K562 (cell line): ENCODE data around the gene DENND2A. TPM values are rescaled to one million over a fixed set of nuclear protein-coding genes. Genes with fewer than 3 reads are reported as not detected.

Experiments
- ATAC-seq: fragments of 200-7000 bp; cut with Tn5 transposase; 3 replicates; pipeline ENCODE4 v1.9.1; 2020; ENCODE audit warnings: moderate library complexity
- BruUV-seq: library from RNA; stranded (reverse); fragments of 400-500 nt; replicated peaks from 2 replicates; lab custom pipeline; 2021; lab: Mats Ljungman, UMichigan
- CTCF ChIA-PET: fragments of 300-600 bp; formaldehyde crosslinking; extraction: SDS; loops from one replicate; lab custom pipeline; 2021; ENCODE audit warnings: low intra/inter-chr PET ratio; lab: Yijun Ruan, JAX
- POLR2A ChIA-PET: fragments of 300-600, 350-650 bp; sonication (Branson Sonifier 250); formaldehyde crosslinking; extraction: SDS; loops from one replicate; lab custom pipeline; 2021; ENCODE audit warnings: antibody characterized with exemption, inconsistent platforms; lab: Yijun Ruan, JAX
- DNase-seq, 4 experiments: peaks; one replicate each; pipeline versions ENCODE4 v3.0.0 to v3.0.0-alpha.2; 2011 to 2018; ENCODE audit warnings: low spot score in 3 of 4, mixed read lengths in 3 of 4; ENCODE audit errors: extremely low read depth in 1 of 4
- FAIRE-seq: peaks from 2 replicates; lab custom pipeline; 2011; peaks lifted over from hg19 to GRCh38; lab: Jason Lieb, UNC
- H2AFZ ChIP-seq: 2 replicates; pipeline ENCODE4 v1.6.0; 2011; ENCODE audit warnings: low read depth, low read length, control low read depth, inconsistent platforms
- H3K27ac ChIP-seq: fragments of 200-600 bp; 3 replicates; pipeline ENCODE4 v1.8.0; 2011; ENCODE audit warnings: low read depth, mild to moderate bottlenecking, control low read depth, inconsistent platforms, low read length, moderate library complexity, mixed read lengths; ENCODE audit errors: extremely low read depth
- H3K27me3 ChIP-seq, 2 experiments: fragments of 300-600 bp in 1 of 2; 2 replicates in 1 of 2; 3 replicates in 1 of 2; pipeline versions ENCODE4 v1.6.0 to v1.8.0; 2011; ENCODE audit warnings: inconsistent platforms in 2 of 2, low read length in 2 of 2, mild to moderate bottlenecking in 1 of 2, mixed read lengths in 1 of 2, moderate library complexity in 1 of 2; ENCODE audit not compliant: control insufficient read depth in 2 of 2, insufficient read depth in 2 of 2
- H3K36me3 ChIP-seq: fragments of 300-600 bp; 3 replicates; pipeline ENCODE4 v1.8.0; 2011; ENCODE audit warnings: mild to moderate bottlenecking, low read length, inconsistent platforms; ENCODE audit not compliant: control insufficient read depth, insufficient read depth
- H3K4me1 ChIP-seq, 2 experiments: fragments of 200-600 bp in 1 of 2; replicated peaks in 1 of 2; 2 replicates in 1 of 2; 3 replicates in 1 of 2; pipeline versions ENCODE4 v1.5.1 to v1.8.0; 2011; ENCODE audit warnings: inconsistent platforms in 2 of 2, low read length in 2 of 2, mild to moderate bottlenecking in 1 of 2, mixed read lengths in 1 of 2, moderate library complexity in 1 of 2; ENCODE audit not compliant: control insufficient read depth in 2 of 2, insufficient read depth in 2 of 2
- H3K4me2 ChIP-seq: 2 replicates; pipeline ENCODE4 v1.6.1; 2011; ENCODE audit warnings: low read length, control low read depth, inconsistent platforms, mixed read lengths; ENCODE audit not compliant: insufficient read depth
- H3K4me3 ChIP-seq: fragments of 200-600 bp; sonication (generic), shearing (Covaris generic); 2 replicates; pipeline ENCODE4 v1.5.1; 2016; ENCODE audit warnings: control low read depth, inconsistent platforms
- H3K79me2 ChIP-seq: fragments of 200-600 bp; 3 replicates; pipeline ENCODE4 v1.8.0; 2011; ENCODE audit warnings: low read length, inconsistent platforms; ENCODE audit not compliant: control insufficient read depth, insufficient read depth
- H3K9ac ChIP-seq, 2 experiments: 2 replicates each; pipeline versions ENCODE4 v1.6.0 to v1.6.1; 2011; ENCODE audit warnings: low read depth in 2 of 2, low read length in 2 of 2, control low read depth in 1 of 2, inconsistent platforms in 1 of 2, mild to moderate bottlenecking in 1 of 2, mixed read lengths in 1 of 2; ENCODE audit not compliant: insufficient read depth in 1 of 2
- H3K9me1 ChIP-seq: one replicate; pipeline ENCODE4 v1.6.0; 2011; ENCODE audit warnings: inconsistent platforms, mild to moderate bottlenecking, low read length, moderate library complexity; ENCODE audit not compliant: control insufficient read depth, insufficient read depth
- H3K9me3 ChIP-seq: replicated peaks from 2 replicates; pipeline ENCODE4 v1.5.1; 2011; ENCODE audit warnings: low read depth, low read length, inconsistent platforms; ENCODE audit not compliant: control insufficient read depth, insufficient read depth
- H4K20me1 ChIP-seq: replicated peaks from 2 replicates; pipeline ENCODE4 v1.6.1; 2011; ENCODE audit warnings: low read length, inconsistent platforms, mixed read lengths; ENCODE audit not compliant: control insufficient read depth, insufficient read depth
- ADNP ChIP-seq: fragments of 200-800 bp; sonication (Bioruptor generic); IDR thresholded peaks from 2 replicates; pipeline ENCODE4 v1.6.1; 2016; ENCODE audit warnings: missing genetic modification characterization, missing compliant biosample characterization
- C11orf30 ChIP-seq: fragments of 450-650 bp; IDR thresholded peaks from 2 replicates; pipeline ENCODE4 v1.6.1; 2016; ENCODE audit warnings: low read depth, mild to moderate bottlenecking
- FOXK1 ChIP-seq: sonication (generic); formaldehyde crosslinking; IDR thresholded peaks from 2 replicates; pipeline ENCODE4 v1.8.0; 2022; ENCODE audit warnings: missing genetic modification reagents, mild to moderate bottlenecking, borderline replicate concordance
- IRF2 ChIP-seq: sonication (generic); formaldehyde crosslinking; IDR thresholded peaks from 2 replicates; pipeline ENCODE4 v1.8.1; 2022; ENCODE audit warnings: mild to moderate bottlenecking, missing genetic modification reagents
- LARP7 ChIP-seq: fragments of 450-650 bp; IDR thresholded peaks from 2 replicates; pipeline ENCODE4 v1.6.1; 2016
- MTA2 ChIP-seq: fragments of 450-650 bp; IDR thresholded peaks from 2 replicates; pipeline ENCODE4 v1.6.1; 2016; ENCODE audit warnings: low read depth
- MXI1 ChIP-seq: IDR thresholded peaks from 2 replicates; pipeline ENCODE4 v1.6.1; 2011; ENCODE audit warnings: low read depth, mild to moderate bottlenecking, improper control_type of control experiment, low read length
- NCOA1 ChIP-seq: fragments of 450-650 bp; IDR thresholded peaks from 2 replicates; pipeline ENCODE4 v1.6.1; 2016; ENCODE audit warnings: low read depth
- PHB2 ChIP-seq: fragments of 450-650 bp; IDR thresholded peaks from 2 replicates; pipeline ENCODE4 v1.6.1; 2017; ENCODE audit warnings: low read depth
- PRPF4 ChIP-seq: fragments of 200-400 bp; formaldehyde crosslinking; IDR thresholded peaks from one replicate; pipeline ENCODE4 v1.6.1; 2017; ENCODE audit warnings: low read length, low read depth, mild to moderate bottlenecking; ENCODE audit not compliant: insufficient read depth, poor library complexity, severe bottlenecking
- PURB ChIP-seq: sonication (generic); formaldehyde crosslinking; IDR thresholded peaks from 2 replicates; pipeline ENCODE4 v1.9.0; 2021; ENCODE audit warnings: low read depth, mild to moderate bottlenecking, missing genetic modification reagents
- RAD51 ChIP-seq: fragments of 450-650 bp; IDR thresholded peaks from 2 replicates; pipeline ENCODE4 v1.7.1; 2016; ENCODE audit warnings: low read depth, mild to moderate bottlenecking, borderline replicate concordance
- SRF ChIP-seq, 2 experiments: fragments of 250-450, 450-650 bp in 1 of 2; sonication (Bioruptor Pico) in 1 of 2; sonication (generic) in 1 of 2; formaldehyde crosslinking; IDR thresholded peaks; 2 replicates each; pipeline versions ENCODE4 v1.5.0 to v1.5.1; 2020 to 2022; ENCODE audit warnings: mild to moderate bottlenecking in 1 of 2, missing genetic modification reagents in 1 of 2
- SRSF3 ChIP-seq: fragments of 200-400 bp; formaldehyde crosslinking; IDR thresholded peaks from 2 replicates; pipeline ENCODE4 v1.6.1; 2016; ENCODE audit warnings: mild to moderate bottlenecking, low read length, moderate library complexity; ENCODE audit not compliant: insufficient read depth
- TFAP4 ChIP-seq: sonication (generic); formaldehyde crosslinking; IDR thresholded peaks from 2 replicates; pipeline ENCODE4 v1.8.0; 2022; ENCODE audit warnings: missing genetic modification reagents, mild to moderate bottlenecking, moderate library complexity, borderline replicate concordance
- ZNF124 ChIP-seq: sonication (generic); formaldehyde crosslinking; IDR thresholded peaks from 2 replicates; pipeline ENCODE4 v1.8.1; 2022; ENCODE audit warnings: missing genetic modification reagents
- ZNF212 ChIP-seq: fragments of 450-650 bp; formaldehyde crosslinking; IDR thresholded peaks from 2 replicates; pipeline ENCODE4 v1.4.0; 2020; ENCODE audit warnings: mild to moderate bottlenecking
- ZNF445 ChIP-seq: fragments of 250-450 bp; sonication (Bioruptor Pico); IDR thresholded peaks from 2 replicates; pipeline ENCODE4 v1.4.0; 2020; ENCODE audit warnings: low read depth, mild to moderate bottlenecking, moderate library complexity
- WGBS: fragments of 100-300 bp; shearing (Covaris generic); methylation state at CpG from one replicate; pipeline ENCODE4 v1.1.6; 2016; ENCODE audit warnings: low coverage, mixed read lengths; ENCODE audit not compliant: insufficient coverage; ENCODE audit errors: missing lambda C conversion rate; 5-methylcytosine and 5-hydroxymethylcytosine counted together
- in situ Hi-C: fragments of 300-500 bp; cut with MboI; formaldehyde crosslinking; loops from 4 replicates; pipeline ENCODE4 v1.15.0; 2018; ENCODE audit warnings: inconsistent platforms, mixed read lengths
- intact Hi-C: fragments of 100-400 bp; cut with micrococcal nuclease; formaldehyde crosslinking; loops from 2 replicates; pipeline ENCODE4 v1.14.2; 2022
- polyA plus RNA-seq, 8 experiments: library from polyadenylated mRNA; depleted of rRNA in 4 of 8; stranded (reverse) in 5 of 8; unstranded in 3 of 8; fragments of >200 nt; fragmentation: Nextera tagmentation in 2 of 8; fragmentation: Illumina TruSeq in 1 of 8; extraction: Ambion mirVana in 2 of 8; extraction: Trizol in 1 of 8; gene quantifications; 2 replicates each; pipeline versions ENCODE4 v1.2.1 to v1.2.3, GENCODE V29; 2011 to 2014; ENCODE audit warnings: inconsistent platforms in 1 of 8, missing spikeins in 1 of 8
- total RNA-seq, 7 experiments: library from RNA; depleted of rRNA in 6 of 7; stranded (reverse); fragments of >200 nt in 6 of 7; fragmentation: Illumina TruSeq in 2 of 7; extraction: Trizol in 2 of 7; gene quantifications; 2 replicates each; pipeline versions ENCODE4 v1.2.1 to v1.2.3, GENCODE V29; 2011 to 2021; ENCODE audit warnings: low replicate concordance in 1 of 7

The DENND2A gene
- total and polyA plus RNA-seq, 9 of the 15 experiments (the other 6 are each of a cell fraction or from before 2014, with no cell fraction given) = not detected

GRCh38 chr7:140478246-140479061, 162.2 kb downstream of the DENND2A start (continued):
- peak; percentile 91; the same call in 1 of the 2 replicates for TF ChIP-seq FOXK1 (CRISPR knock-in tag)
- no peak for TF ChIP-seq MXI1
- no peak for TF ChIP-seq C11orf30
- peak; percentile 54 for TF ChIP-seq PRPF4

- Histone ChIP-seq H3K4me2 (peak overlapping the region; percentile 13), H2AFZ (no peak overlapping the region), H3K9ac (peak overlapping the region in 1 of 2 experiments; percentile 73; a peak in 2 of 4 replicates), H3K4me3 (peak overlapping the region; percentile 93; the same call in 1 of the 2 replicates), H3K9me1 (no peaks in the 10 kb centered on the region), H3K4me1 (peaks cover 12 to 34% of the 10 kb centered on the region in 2 experiments), H3K9me3 (no peaks in the 10 kb centered on the region), H3K79me2 (peaks cover 72% of the 10 kb centered on the region), H3K27ac (no peak overlapping the region), H4K20me1 (peaks cover 30% of the 10 kb centered on the region), H3K36me3 (peaks cover 7% of the 10 kb centered on the region; the same call in 1 of the 3 replicates), H3K27me3 (no peaks in the 10 kb centered on the region)
- intact Hi-C loops = loop anchor here (1.0 to 5.0 kb wide), 5 partner anchors 17 to 536 kb away; partner anchors contain the start of genes KDM7A and MRPS33
- in situ Hi-C loops = no loop called here
- ChIA-PET CTCF (interaction anchor here (0.6 to 3.3 kb wide), 4 partner anchors 16 to 177 kb away, joined by 4 to 31 read pairs (median 15); no protein-coding TSS in a partner anchor), POLR2A (interaction anchor here (0.6 to 4.1 kb wide), 11 partner anchors 9 to 497 kb away, joined by 3 to 44 read pairs (median 3); no protein-coding TSS in a partner anchor)
- BruUV-seq = no TSS peak
- WGBS = 16% methylated on average over 11 of the region's 11 CpGs
- no peak for ATAC-seq
- DNase-seq = peak in 3 of 4 experiments; percentile 39 to 48 (median 42)
- FAIRE-seq = no peak
- TF ChIP-seq ZNF124 = no peak
- 0 out of 2 replicates have a peak, but pooled peaks have one; percentile 4 for TF ChIP-seq TFAP4 (CRISPR knock-in tag)
- no peak for TF ChIP-seq RAD51
- TF ChIP-seq MTA2 = no peak
- TF ChIP-seq PURB (CRISPR knock-in tag) = no peak
- no peak for TF ChIP-seq SRSF3
- 0 out of 2 replicates have a peak, but pooled peaks have one; percentile 35 for TF ChIP-seq LARP7
- peak in 1 of 2 experiments; percentile 31; a peak in 1 of 4 replicates for TF ChIP-seq SRF (CRISPR knock-in tag; IDR thresholded peaks at IDR 0.05)
- TF ChIP-seq ZNF212 (CRISPR knock-in tag) = no peak
- TF ChIP-seq PHB2 = no peak
- TF ChIP-seq ZNF445 (CRISPR knock-in tag) = no peak
- no peak for TF ChIP-seq IRF2 (CRISPR knock-in tag)
- TF ChIP-seq ADNP = peak; percentile 94
- TF ChIP-seq NCOA1 = no peak
These were observed 163.8 kb downstream of the DENND2A start for GRCh38 chr7:140476698-140477261.
